Upper lobe of right lung (tissue), 1 donor: ENCODE results near the gene BDH1. TPM values are rescaled to one million over a fixed set of nuclear protein-coding genes. Genes with fewer than 3 reads are reported as not detected.
"Not testable (repeated sequence)": the region's sequence is repeated elsewhere in the genome, so short reads cannot be mapped to it uniquely, and the experiment has no call there.

Experiments used
- ATAC-seq: fragments of 200-7000 bp; cut with Tn5 transposase; one replicate; pipeline ENCODE4 v1.9.1; 2020; ENCODE audit warnings: mild to moderate bottlenecking, moderate library complexity
- DNase-seq: peaks from one replicate; pipeline ENCODE4 v3.0.0-alpha.2; 2020
- H3K27ac ChIP-seq: fragments of 200-600 bp; one replicate; pipeline ENCODE4 v1.8.0; 2022
- H3K27me3 ChIP-seq: fragments of 200-600 bp; one replicate; pipeline ENCODE4 v1.8.0; 2022; ENCODE audit warnings: mild to moderate bottlenecking
- H3K36me3 ChIP-seq: fragments of 200-600 bp; one replicate; pipeline ENCODE4 v1.8.0; 2022
- H3K4me1 ChIP-seq: fragments of 200-600 bp; one replicate; pipeline ENCODE4 v1.8.0; 2022
- H3K4me3 ChIP-seq: fragments of 200-600 bp; one replicate; pipeline ENCODE4 v1.8.0; 2022; ENCODE audit warnings: mild to moderate bottlenecking
- H3K9me3 ChIP-seq: fragments of 200-600 bp; one replicate; pipeline ENCODE4 v1.8.0; 2022
- CTCF ChIP-seq: fragments of 200-600 bp; IDR thresholded peaks from one replicate; pipeline ENCODE4 v1.8.0; 2022; ENCODE audit warnings: antibody characterized with exemption
- intact Hi-C: fragments of 100-400 bp; cut with DNase I; formaldehyde crosslinking; loops from one replicate; pipeline ENCODE4 v1.11.0; 2022
- total RNA-seq: library from RNA; stranded (reverse); fragmentation: NEBNext Ultra II Directional; extraction: Animal tissue kit (Norgen Biotek cat#: 25700); gene quantifications from one replicate; pipeline ENCODE4 v1.2.1, GENCODE V29; 2021
- donor health status: DM: no; HTN: yes; CAD: no; lungs with severe emphysema.

Gene BDH1
- total RNA-seq, 1 donor from 2014 or later = 12.5 TPM

- intact Hi-C loops = no loop called here
Measured at GRCh38 chr3:197576838-197577237, 21.1 kb upstream of the BDH1 start.

GRCh38 chr3:197575362-197575761 lies 19.6 kb upstream of the BDH1 start:
- H3K4me1 ChIP-seq = no peaks in the 10 kb centered on the region
- no peak for DNase-seq

More at GRCh38 chr3:197576838-197577237, 21.1 kb upstream of the BDH1 start:
- H3K27ac ChIP-seq = no peak overlapping the region
- H3K9me3 ChIP-seq = no peaks in the 10 kb centered on the region
- H3K4me1 ChIP-seq = no peaks in the 10 kb centered on the region
- no peak for ATAC-seq
- no peak overlapping the region for H3K4me3 ChIP-seq
- no peaks in the 10 kb centered on the region for H3K36me3 ChIP-seq
- no peak for TF ChIP-seq CTCF
- no peaks in the 10 kb centered on the region for H3K27me3 ChIP-seq
- no peak for DNase-seq

DNA sequence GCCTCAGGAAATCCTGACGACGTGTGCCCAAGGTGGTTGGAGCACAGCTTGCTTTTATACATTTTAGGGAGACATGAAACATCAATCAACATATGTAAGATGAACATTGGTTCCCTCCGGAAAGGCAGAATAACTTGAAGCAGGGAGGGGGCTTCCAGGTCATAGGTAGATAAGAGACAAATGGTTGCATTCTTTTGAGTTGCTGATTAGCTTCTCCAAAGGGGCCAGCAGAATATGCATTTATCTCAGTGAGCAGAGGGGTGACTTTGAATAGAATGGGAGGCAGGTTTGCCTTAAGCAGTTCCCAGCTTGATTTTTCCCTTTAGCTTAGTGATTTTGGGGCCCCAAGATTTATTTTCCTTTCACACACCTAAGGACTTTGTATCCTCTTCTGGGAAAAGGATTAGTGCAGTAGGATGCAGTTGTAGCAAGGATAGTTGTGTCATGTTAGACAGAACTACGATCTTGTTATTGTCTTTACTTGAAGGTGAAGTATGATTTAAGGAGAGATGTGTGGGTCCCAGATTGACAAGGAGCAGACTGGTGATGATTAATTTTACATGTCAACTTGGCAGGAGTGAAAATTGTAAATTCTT lies 18.7 kb upstream of the BDH1 start:
- H3K36me3 ChIP-seq, H3K9me3 ChIP-seq, H3K4me1 ChIP-seq, H3K27ac ChIP-seq, H3K27me3 ChIP-seq, DNase-seq, ATAC-seq, H3K4me3 ChIP-seq, intact Hi-C loops: not testable (repeated sequence)

More at GRCh38 chr3:197575362-197575761, 19.6 kb upstream of the BDH1 start:
- no peaks in the 10 kb centered on the region for H3K27me3 ChIP-seq
- H3K4me3 ChIP-seq = no peak overlapping the region
- H3K9me3 ChIP-seq = no peaks in the 10 kb centered on the region
- intact Hi-C loops = no loop called here
- no peaks in the 10 kb centered on the region for H3K36me3 ChIP-seq
- no peak for ATAC-seq
- no peak for TF ChIP-seq CTCF
- no peak overlapping the region for H3K27ac ChIP-seq

DNA sequence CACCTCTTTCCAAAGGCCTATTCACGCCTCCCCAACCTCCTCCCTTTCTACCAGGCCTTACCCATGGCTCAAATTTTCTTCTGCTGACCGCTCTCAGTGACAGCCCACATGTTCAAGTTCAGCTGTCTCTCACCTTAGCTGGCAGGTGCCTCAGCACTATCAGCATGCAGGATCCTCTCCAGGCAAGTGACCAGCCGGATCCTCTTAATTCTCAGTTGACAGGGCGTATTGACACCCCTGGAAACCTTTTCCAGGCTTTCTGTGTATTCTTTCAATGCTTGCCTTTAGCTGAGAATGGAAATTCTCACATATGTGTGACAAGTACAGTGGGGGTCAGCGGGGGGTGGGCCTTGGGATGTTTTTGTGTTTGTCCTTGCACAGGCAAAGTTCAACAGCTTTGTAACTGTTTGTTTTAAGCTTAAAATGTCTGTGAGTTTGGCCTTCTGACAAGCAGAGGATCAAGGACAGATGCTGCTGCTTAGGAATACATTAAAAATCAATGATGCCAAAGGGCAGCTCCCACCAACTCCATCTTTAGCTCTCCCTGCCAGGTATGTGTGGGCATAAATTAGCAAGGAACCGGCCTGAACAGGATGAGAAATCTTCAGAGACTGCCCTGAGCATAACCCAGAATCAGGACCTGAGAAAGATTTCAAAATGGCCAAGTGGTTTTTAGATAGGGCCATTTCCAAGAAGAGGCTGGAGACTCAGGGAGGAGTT lies 17.4 kb upstream of the BDH1 start:
- H3K4me3 ChIP-seq = no peak overlapping the region
- H3K9me3 ChIP-seq = no peaks in the 10 kb centered on the region
- H3K27me3 ChIP-seq = peaks cover 4% of the 10 kb centered on the region
- no peaks in the 10 kb centered on the region for H3K36me3 ChIP-seq
- no peak for ATAC-seq
- H3K4me1 ChIP-seq = no peaks in the 10 kb centered on the region
- H3K27ac ChIP-seq = no peak overlapping the region
- intact Hi-C loops = no loop called here
- no peak for DNase-seq
- no peak for TF ChIP-seq CTCF

DNA sequence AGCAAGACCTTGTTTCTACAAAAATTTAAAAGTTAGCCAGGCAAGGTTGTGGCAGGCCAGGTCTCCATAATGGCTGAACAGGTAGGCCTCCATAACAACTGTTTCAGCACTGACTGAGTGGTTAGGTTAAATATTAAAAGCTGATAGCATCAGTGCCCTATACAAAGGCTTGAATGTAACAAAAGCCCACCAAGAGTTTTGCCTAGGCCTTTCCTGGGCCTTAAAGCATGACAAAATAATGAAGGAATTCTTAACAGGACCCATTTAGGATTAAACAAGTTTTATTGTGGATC lies 16.1 kb upstream of the BDH1 start:
- peaks cover 11% of the 10 kb centered on the region for H3K27me3 ChIP-seq
- DNase-seq, H3K36me3 ChIP-seq, H3K9me3 ChIP-seq, intact Hi-C loops, H3K4me1 ChIP-seq, H3K4me3 ChIP-seq, H3K27ac ChIP-seq, ATAC-seq: not testable (repeated sequence)

DNA sequence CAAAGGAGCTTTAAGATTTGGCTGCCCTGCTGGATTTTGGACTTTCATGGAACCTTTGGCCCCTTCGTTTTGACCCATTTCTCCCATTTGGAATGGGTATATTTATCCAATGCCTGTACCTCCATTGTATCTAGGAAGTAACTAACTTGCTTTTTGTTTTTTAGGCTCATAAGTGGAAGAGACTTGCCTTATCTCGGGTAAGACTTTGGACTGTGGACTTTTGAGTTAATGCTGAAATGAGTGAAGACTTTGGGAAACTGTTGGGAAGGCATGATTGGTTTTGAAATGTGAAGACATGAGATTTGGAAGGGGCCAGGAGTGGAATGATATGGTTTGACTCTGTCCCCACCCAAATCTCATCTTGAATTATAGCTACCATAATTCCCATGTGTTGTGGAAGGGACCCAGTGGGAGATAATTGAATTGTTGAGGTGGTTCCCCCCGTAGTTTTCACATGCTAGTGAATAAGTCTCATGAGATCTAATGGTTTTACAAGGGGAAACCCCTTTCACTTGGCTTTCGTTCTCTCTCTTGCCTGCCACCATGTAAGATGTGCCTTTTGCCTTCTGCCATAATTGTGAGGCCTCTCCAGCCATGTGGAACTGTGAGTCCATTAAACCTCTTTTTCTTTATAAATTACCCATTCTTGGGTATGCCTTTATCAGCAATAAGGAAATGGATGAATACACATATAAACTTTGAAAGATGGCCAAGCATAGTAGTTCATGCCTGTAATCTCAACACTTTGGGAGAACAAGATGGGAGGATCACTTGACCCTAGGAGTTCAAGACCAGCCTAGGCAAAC lies 15.5 kb upstream of the BDH1 start:
- H3K4me1 ChIP-seq, ATAC-seq, H3K9me3 ChIP-seq, H3K4me3 ChIP-seq, H3K36me3 ChIP-seq, DNase-seq, intact Hi-C loops, H3K27ac ChIP-seq: not testable (repeated sequence)
- peaks cover 11% of the 10 kb centered on the region for H3K27me3 ChIP-seq

DNA sequence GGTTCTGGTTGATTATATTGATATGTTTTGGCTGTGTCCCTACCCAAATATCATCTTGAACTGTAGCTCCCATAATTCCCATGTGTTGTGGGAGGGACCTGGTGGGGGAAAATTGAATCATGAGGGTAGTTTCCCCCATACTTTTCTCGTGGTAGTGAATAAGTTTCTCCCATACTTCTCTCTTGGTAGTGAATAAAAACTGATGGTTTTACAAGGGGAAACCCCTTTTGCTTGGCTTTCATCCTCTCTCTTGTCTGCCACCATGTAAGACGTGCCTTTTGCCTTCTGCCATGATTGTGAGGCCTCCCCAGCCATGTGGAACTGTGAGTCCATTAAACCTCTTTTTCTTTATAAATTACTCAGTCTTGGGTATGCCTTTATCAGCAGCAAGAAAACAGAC lies 13.7 kb upstream of the BDH1 start:
- H3K4me3 ChIP-seq, intact Hi-C loops, ATAC-seq, H3K27ac ChIP-seq, DNase-seq, H3K9me3 ChIP-seq, H3K36me3 ChIP-seq, H3K4me1 ChIP-seq: not testable (repeated sequence)
- H3K27me3 ChIP-seq = peaks cover 11% of the 10 kb centered on the region
